Measurements from ENCODE around the gene FBXO33.

Gene FBXO33

GRCh38 chr14:39430762-39431415, 1.3 kb downstream of the FBXO33 start:
- DNase-seq = no peak

- DNase-seq = no peak
These were observed 4.1 kb downstream of the FBXO33 start for GRCh38 chr14:39428118-39428517.

- DNase-seq = no peak
These were observed 5.6 kb downstream of the FBXO33 start for GRCh38 chr14:39426605-39427004.

GRCh38 chr14:39425947-39426346, 6.3 kb downstream of the FBXO33 start:
- no peak for DNase-seq

GRCh38 chr14:39423793-39424192, 8.4 kb downstream of the FBXO33 start:
- DNase-seq = no peak

GRCh38 chr14:39422243-39422642, 10.0 kb downstream of the FBXO33 start:
- DNase-seq = no peak

- DNase-seq = no peak
These were observed 13.0 kb downstream of the FBXO33 start for GRCh38 chr14:39419272-39419671.

- DNase-seq = no peak
These were observed 15.2 kb downstream of the FBXO33 start for GRCh38 chr14:39417014-39417413.

- no peak for DNase-seq
These were observed 16.2 kb downstream of the FBXO33 start for GRCh38 chr14:39416072-39416471.

- DNase-seq = no peak
These were observed 25.7 kb downstream of the FBXO33 start for GRCh38 chr14:39406560-39406959.

- no peak for DNase-seq
These were observed 33.9 kb downstream of the FBXO33 start for GRCh38 chr14:39398382-39398781.

- no peak for DNase-seq
These were observed 35.8 kb downstream of the FBXO33 start for GRCh38 chr14:39396448-39396847.

GRCh38 chr14:39395555-39396254, 36.5 kb downstream of the FBXO33 start:
- no peak for DNase-seq

- no peak for DNase-seq
These were observed 38.9 kb downstream of the FBXO33 start for GRCh38 chr14:39393289-39393688.

GRCh38 chr14:39384177-39384576, 48.1 kb downstream of the FBXO33 start:
- DNase-seq = no peak

- DNase-seq = no peak
These were observed 48.5 kb downstream of the FBXO33 start for GRCh38 chr14:39383741-39384140.

GRCh38 chr14:39383026-39383660, 49.1 kb downstream of the FBXO33 start:
- no peak for DNase-seq

- DNase-seq = no peak
These were observed 49.8 kb downstream of the FBXO33 start for GRCh38 chr14:39382463-39382862.

GRCh38 chr14:39381366-39381765, 50.9 kb downstream of the FBXO33 start:
- no peak for DNase-seq

- DNase-seq = no peak
These were observed 55.4 kb downstream of the FBXO33 start for GRCh38 chr14:39376667-39377403.

GRCh38 chr14:39374851-39375250, 57.4 kb downstream of the FBXO33 start:
- DNase-seq = no peak

GRCh38 chr14:39372656-39373055, 59.6 kb downstream of the FBXO33 start:
- DNase-seq = no peak

GRCh38 chr14:39370415-39370814, 61.8 kb downstream of the FBXO33 start:
- no peak for DNase-seq

- DNase-seq = no peak
These were observed 63.2 kb downstream of the FBXO33 start for GRCh38 chr14:39369029-39369428.

Data from stimulated activated CD4-positive, alpha-beta T cell treated with anti-CD3 and anti-CD28 coated beads, Interleukin-4, amount 100 ng/mL, for 4 hours (primary cell).